Epithelial cell of prostate (primary cell): ENCODE data around the gene FEZF2.

Experiments
- DNase-seq: peaks from one replicate; pipeline ENCODE4 v3.0.0-alpha.2; 2011; ENCODE audit warnings: low read depth, low spot score
- H3K27ac ChIP-seq: fragments of 450-650 bp; 2 replicates; pipeline ENCODE4 v1.5.1; 2017; ENCODE audit warnings: mild to moderate bottlenecking

Gene FEZF2

GRCh38 chr3:62373215-62373614, at the start of gene FEZF2:
TSS of gene FEZF2 (minus strand) at chr3:62373550. CDS start at chr3:62372868, 682 bp downstream.
- no peak for DNase-seq
- H3K27ac ChIP-seq, result no peak within 1 kb of the TSS

GRCh38 chr3:62421207-62421606, 47.9 kb upstream of the FEZF2 start:
- no peak overlapping the region for H3K27ac ChIP-seq
- no peak for DNase-seq

GRCh38 chr3:62416144-62416543, 42.8 kb upstream of the FEZF2 start:
- no peak for DNase-seq
- H3K27ac ChIP-seq, result no peak overlapping the region

DNA sequence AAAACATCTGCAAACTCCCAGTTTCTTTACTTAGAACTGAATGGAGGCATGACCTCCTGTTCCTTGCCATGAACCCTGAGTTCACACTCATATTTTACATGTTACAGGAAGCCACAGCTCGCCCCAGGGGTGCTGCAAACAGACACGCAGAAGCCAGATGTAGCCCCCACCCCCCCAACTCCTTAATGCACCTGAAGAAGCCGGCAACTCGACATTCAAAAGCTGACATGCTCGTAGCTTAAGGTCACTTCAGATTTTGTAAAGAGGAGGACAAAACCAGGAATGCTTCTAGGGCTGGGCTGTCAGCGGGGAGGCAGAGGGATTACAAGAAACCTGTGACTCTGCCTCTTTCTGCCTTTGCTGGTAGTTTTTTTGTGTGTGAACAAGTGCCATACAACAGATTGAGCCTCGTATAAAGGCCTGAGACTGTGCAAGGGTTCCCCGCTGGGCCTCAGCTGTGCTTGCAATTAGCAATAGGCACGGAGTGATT, 42.0 kb upstream of the FEZF2 start:
- H3K27ac ChIP-seq, result no peak overlapping the region
- DNase-seq, result no peak

GRCh38 chr3:62414786-62415185, 41.4 kb upstream of the FEZF2 start:
- no peak for DNase-seq
- H3K27ac ChIP-seq, result no peak overlapping the region

DNA sequence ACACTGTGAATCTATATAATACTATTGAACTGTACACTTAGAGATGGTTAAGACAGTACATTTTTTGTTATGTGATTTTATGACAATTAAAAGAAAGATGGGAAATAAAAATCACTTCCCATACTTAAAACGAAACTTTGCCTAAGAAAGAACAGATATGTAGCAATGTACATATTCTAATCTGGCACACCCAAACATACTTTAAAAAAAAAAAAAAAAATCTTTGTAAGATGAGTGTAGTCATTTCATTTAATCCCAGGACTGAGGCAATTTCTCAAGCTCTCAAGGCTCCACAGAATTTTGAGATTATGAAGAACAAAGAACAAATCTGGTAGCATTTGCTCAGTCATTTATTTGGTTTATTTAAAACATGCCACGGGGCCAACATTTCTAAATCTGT, 40.3 kb upstream of the FEZF2 start:
- no peak overlapping the region for H3K27ac ChIP-seq
- no peak for DNase-seq

GRCh38 chr3:62406945-62407344, 33.6 kb upstream of the FEZF2 start:
- DNase-seq, result no peak
- no peak overlapping the region for H3K27ac ChIP-seq

DNA sequence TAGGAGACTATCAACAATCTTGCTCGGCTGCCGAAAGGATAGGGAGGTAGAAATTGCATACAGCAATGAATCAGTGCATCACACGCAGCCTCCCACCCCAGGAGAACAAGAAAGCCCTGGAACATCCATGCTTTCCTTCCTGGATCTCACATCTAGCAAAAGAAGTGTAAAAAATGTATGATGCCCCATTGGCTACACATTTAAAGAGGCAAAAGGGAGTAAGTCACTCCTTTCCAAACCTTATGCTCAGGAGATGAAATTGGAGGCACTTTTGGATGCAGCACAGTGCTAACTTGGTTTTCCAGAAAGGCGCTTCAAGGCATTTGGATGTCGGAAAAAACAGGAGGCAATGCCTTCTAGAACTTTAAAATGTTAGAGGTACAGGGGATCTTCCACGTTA, 32.2 kb upstream of the FEZF2 start:
- DNase-seq, result no peak
- H3K27ac ChIP-seq, result no peak overlapping the region

GRCh38 chr3:62405135-62405534, 31.8 kb upstream of the FEZF2 start:
- H3K27ac ChIP-seq, result no peak overlapping the region
- no peak for DNase-seq

DNA sequence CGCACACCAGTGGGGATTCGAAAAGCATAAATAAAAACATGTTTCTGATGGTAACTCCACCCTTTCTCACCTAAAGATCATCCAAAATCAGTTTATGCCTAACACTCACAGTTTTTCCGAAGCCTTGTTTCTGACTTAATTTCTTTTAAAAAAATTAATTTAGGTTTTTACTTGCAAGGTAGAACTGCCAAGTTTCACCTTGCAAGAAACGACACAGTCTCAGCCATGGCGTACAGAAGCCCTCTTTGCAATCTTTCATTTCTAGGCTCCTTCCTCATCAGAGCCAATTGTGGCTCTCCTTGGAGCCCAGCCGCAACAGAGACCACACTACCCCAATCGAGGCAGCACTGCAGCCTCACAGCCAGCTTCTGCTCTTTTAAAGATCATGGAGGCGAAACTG, 31.0 kb upstream of the FEZF2 start:
- DNase-seq, result no peak
- H3K27ac ChIP-seq, result no peak overlapping the region

DNA sequence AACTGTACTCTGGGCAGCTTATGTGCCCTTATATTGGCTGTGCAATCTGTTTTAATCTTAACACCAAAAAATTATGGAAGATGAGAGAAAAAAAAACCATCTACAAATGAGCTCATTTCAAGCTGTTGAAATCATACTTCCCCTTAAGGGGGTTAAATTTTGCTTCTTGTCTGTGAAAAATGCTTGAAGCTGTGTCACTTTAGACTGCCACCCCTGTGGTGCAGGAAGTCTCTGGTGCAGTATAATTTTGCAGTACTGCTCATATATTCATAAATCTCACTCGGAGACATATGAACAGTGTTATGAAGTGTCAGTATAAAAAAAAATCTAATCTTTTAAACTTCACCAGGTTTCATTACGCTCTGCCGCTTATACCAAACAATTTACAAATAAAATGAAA, 30.4 kb upstream of the FEZF2 start:
- H3K27ac ChIP-seq, result no peak overlapping the region
- DNase-seq, result no peak

DNA sequence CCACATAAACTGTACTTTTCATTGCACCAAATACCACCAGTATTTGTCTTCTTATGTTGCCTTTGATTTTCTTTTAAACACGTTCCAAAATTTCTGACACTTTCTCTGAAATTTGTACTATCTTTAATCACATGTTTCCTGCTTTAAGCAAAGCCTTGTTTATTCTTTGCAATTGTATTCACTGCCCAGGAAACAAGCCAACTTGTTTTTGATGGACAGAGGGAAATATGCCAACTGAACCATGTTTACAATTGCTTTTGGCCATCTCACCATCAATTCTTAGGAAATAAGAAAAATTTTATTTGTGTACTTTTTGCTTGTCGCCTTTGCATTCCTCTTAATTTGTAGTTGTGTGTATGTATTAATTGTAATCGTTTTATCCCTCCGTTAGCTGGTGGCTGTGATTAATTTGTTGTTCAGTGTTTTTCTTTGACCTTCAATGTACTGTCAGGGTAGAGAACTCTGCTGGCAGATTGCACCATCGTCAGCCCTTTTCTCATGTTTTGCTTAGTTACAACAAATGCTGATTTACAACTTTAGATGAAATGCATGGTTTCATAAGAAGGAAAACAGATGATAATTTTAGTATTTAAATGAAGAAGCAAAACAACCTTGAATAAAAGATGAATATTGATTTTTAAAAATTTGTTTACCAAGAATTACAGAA, 19.4 kb upstream of the FEZF2 start:
- H3K27ac ChIP-seq, result no peak overlapping the region
- DNase-seq, result no peak

- no peak overlapping the region for H3K27ac ChIP-seq
Observed at GRCh38 chr3:62387251-62387650, 13.9 kb upstream of the FEZF2 start.

GRCh38 chr3:62379321-62379798, 6.0 kb upstream of the FEZF2 start:
- no peak for DNase-seq
- no peak overlapping the region for H3K27ac ChIP-seq

More at GRCh38 chr3:62387251-62387650, 13.9 kb upstream of the FEZF2 start:
- DNase-seq, result no peak

DNA sequence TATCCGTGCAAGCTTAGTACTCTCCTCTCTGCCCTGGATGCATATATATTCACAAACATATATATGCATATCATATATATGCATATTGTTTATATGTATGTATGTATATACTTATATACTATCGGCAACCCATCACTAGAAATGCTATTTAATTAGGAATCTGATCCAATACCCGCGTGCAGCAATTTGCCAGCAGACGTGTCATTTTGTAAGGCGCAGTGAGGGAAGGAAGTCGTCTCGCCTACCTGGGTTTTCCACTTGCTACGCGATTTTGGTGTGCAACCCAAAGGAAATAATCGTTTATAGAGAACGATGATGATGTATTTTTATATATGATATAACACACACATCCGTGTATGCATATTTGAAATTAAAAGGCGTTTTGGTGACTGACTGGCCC, 5.6 kb upstream of the FEZF2 start:
- DNase-seq, result no peak
- no peak overlapping the region for H3K27ac ChIP-seq

DNA sequence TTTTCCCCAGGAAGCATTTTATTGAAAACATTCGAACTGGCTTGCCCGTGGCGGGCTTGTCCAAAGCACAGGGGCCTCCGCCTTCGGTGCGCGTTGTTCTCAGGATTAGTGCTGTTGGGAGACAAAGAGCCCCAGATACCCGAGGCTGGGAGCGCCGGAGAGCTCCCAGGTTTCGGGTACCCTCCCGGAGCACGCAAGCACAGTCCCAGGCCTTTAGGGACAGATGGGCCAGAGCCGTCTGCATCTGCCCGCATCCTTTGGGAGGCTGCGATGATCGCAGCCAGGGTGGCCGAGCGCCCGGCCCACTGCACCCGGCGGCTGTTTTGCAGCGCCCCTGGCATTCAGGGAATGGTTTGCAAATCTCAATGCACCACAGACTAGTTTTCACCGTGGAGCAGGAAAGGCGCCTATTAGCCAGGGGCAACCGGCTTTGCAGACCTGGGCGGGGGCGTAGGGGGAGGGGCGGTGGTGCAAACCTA, 5.0 kb upstream of the FEZF2 start:
- no peak for DNase-seq
- no peak overlapping the region for H3K27ac ChIP-seq

DNA sequence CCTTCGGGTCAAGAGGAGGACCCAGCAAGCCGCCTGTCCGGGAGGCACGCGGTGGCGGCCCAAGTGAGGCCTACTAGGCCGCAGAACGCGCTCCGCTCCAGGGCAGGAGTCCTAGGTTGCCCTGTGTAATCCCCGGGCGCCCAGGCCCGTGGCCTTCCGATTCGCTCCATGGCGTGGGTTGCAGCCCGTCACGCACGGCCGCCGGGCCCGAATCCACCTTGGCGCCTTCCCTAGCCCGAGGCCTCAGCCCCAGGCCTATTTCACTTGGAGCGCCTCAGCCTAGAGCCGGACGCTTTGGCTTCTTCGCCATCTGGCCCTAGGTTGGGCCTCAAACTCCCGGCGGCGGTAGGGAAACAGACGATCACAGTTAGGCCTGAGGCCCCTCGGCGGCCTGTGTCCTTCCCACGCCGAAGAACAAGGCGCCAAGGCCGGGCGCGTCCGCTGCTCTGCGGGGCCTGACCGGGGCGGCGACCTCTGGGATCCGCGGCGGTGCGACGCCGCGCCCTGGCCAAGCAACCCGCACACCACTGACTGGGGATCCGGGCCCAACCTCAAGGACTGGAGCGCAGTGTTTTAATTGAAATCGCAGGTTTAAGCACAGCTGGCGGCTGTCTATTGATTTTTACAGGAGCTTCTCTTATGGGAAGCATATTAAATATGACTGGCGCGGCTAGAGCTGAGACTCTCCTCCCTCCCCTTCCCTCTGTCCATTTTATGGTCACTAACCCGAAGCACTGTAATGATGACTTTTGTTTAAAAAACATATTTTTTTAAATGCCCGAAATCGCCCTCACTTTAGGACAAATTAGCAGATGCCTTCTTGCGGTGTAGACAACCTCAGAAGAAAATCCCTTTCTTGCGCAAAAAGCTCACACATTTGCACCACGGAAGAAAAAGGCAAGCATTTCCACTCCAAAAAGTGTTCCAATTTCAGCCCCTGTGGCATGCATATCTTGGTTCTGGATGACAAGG, 3.8 kb upstream of the FEZF2 start:
- H3K27ac ChIP-seq, result no peak overlapping the region
- DNase-seq, result no peak

DNA sequence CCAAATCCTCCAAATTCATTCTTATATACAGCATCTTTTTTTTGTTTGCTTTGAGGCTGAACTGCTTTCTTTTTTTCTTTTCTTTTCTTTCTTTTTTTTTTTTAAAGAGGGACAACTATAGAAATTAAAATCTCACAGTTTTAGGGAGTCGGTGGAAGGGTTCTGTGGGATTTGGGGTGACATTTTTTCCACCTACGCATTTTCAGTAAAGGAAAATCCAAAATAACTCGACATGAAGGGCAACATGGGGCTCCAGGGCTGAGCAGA, 3.0 kb upstream of the FEZF2 start:
- DNase-seq, result no peak
- H3K27ac ChIP-seq, result no peak overlapping the region

GRCh38 chr3:62375655-62376453, 2.5 kb upstream of the FEZF2 start:
- DNase-seq, result no peak
- no peak overlapping the region for H3K27ac ChIP-seq

DNA sequence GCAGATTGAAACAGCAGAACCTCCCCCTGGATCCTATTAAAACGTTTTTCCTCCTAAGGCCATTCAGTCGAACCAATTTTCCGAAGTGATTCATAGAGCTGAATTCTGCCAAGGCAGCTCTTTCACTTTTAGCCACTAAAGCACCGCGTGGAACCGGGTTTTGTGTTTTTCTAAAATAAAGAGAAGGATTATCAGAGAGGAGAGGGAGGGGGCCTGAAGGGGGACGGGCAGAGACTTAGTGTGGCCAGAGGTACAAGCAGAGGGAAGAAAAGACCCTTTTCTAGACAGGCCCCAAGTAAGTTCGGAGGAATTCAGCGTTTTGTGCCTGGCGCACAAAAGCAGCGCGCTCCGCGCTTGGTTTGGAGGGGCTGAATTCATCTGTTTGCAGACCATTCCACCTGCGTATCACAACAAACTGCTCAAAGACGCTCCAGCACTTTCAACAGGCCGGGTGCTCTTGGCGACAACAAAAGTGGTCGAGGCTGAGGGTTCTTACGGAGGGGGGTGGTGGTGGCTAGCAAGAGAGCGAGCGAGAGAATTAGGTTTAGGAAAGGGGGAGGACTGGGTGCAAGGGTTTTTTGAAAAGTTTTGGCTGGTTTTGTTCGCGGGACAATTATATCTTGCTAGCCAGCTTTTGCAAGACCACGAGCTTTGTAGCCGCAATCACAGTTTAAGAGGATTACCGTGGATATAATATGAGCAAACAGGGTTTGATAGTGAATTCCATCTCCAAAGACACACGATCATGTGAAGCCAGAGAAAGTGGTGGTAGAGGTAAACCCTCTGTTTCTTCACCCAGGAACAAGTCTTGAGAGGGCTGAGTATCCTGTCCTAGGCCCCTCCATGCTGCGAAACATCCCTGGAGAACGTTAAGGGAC, 1.2 kb upstream of the FEZF2 start:
- no peak for DNase-seq
- H3K27ac ChIP-seq, result no peak overlapping the region
